Gastroesophageal sphincter (tissue), 3 donors: ENCODE data around the gene RIMS1.

Experiments used
- EP300 ChIP-seq: sonication (generic); formaldehyde crosslinking; IDR thresholded peaks from one replicate; pipeline ENCODE4 v1.6.1; 2017; ENCODE audit warnings: antibody characterized with exemption, mild to moderate bottlenecking
- POLR2A ChIP-seq, 2 donors: fragments of 450-650 bp; IDR thresholded peaks; one replicate each; pipeline ENCODE4 v1.6.1; 2017; ENCODE audit warnings: antibody characterized with exemption in 2 of 2, mild to moderate bottlenecking in 2 of 2, moderate library complexity in 1 of 2
- POLR2AphosphoS5 ChIP-seq: sonication (generic); formaldehyde crosslinking; IDR thresholded peaks from one replicate; pipeline ENCODE4 v1.6.1; 2017; ENCODE audit warnings: antibody characterized with exemption
- TF ChIP-seq, protein P1 (sequence below), 4 experiments: fragments of 200-600 bp in 2 of 4; fragments of 450-650 bp in 2 of 4; sonication (generic) in 1 of 4; IDR thresholded peaks; one replicate each; pipeline ENCODE4 v1.5.1; 2017 to 2019; ENCODE audit warnings: antibody characterized with exemption in 4 of 4, mild to moderate bottlenecking in 2 of 4, moderate library complexity in 2 of 4

DNA sequence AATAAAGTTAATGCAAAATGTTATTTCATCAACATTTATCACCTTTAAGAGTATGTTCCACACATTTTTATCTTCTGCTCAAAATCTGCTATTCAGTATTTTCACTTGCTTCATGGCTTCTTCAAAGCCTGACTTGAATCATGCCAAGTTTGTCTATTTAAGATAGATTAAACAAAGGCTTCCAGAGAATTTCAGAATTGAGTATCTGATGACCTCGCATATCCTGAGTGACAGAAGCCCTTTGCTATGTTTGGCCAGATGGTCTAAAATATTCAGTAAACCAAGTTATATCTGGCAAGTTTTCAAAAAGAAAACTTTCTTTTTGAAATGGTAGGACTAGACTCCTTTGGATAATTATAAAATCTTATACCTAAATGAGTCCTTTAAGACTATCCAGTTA is 386.6 kb downstream of the RIMS1 start:
- TF ChIP-seq POLR2A (IDR thresholded peaks at IDR 0.05) (no peak), EP300 (no peak), POLR2AphosphoS5 (no peak)
- TF ChIP-seq, protein P1, sequence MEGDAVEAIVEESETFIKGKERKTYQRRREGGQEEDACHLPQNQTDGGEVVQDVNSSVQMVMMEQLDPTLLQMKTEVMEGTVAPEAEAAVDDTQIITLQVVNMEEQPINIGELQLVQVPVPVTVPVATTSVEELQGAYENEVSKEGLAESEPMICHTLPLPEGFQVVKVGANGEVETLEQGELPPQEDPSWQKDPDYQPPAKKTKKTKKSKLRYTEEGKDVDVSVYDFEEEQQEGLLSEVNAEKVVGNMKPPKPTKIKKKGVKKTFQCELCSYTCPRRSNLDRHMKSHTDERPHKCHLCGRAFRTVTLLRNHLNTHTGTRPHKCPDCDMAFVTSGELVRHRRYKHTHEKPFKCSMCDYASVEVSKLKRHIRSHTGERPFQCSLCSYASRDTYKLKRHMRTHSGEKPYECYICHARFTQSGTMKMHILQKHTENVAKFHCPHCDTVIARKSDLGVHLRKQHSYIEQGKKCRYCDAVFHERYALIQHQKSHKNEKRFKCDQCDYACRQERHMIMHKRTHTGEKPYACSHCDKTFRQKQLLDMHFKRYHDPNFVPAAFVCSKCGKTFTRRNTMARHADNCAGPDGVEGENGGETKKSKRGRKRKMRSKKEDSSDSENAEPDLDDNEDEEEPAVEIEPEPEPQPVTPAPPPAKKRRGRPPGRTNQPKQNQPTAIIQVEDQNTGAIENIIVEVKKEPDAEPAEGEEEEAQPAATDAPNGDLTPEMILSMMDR (IDR thresholded peaks at IDR 0.05): no peak
